A549 (cell line): ENCODE data around the gene ACAP1. TPM values are rescaled to one million over a fixed set of nuclear protein-coding genes. Genes with fewer than 3 reads are reported as not detected.

Source experiments
- ATAC-seq, 2 experiments: fragments of 200-7000 bp in 1 of 2; fragments of >200 bp in 1 of 2; cut with Nextera tagmentation in 1 of 2; cut with Tn5 transposase in 1 of 2; 3 replicates each; pipeline versions ENCODE4 v1.8.0 to v1.9.1; 2018 to 2020; ENCODE audit warnings: mild to moderate bottlenecking in 1 of 2, moderate library complexity in 1 of 2
- CTCF ChIA-PET: fragments of 300-600 bp; sonication (Branson Sonifier 250); formaldehyde crosslinking; extraction: SDS; loops from one replicate; lab custom pipeline; 2021; ENCODE audit warnings: antibody characterized with exemption, inconsistent platforms; lab: Yijun Ruan, JAX
- POLR2A ChIA-PET: fragments of 350-600 bp; formaldehyde crosslinking; extraction: SDS; loops from one replicate; lab custom pipeline; 2021; ENCODE audit warnings: antibody characterized with exemption, inconsistent platforms; lab: Yijun Ruan, JAX
- DNase-seq, 2 experiments: peaks; one replicate each; pipeline versions ENCODE4 v3.0.0 to v3.0.0-alpha.2; 2011 to 2016; ENCODE audit warnings: low read depth in 1 of 2, low spot score in 1 of 2
- FAIRE-seq: peaks from 2 replicates; lab custom pipeline; 2011; peaks lifted over from hg19 to GRCh38; lab: Jason Lieb, UNC
- H3K27ac ChIP-seq, 2 experiments: fragments of >200 bp; sonication (Bioruptor Twin); formaldehyde crosslinking; 3 replicates each; pipeline ENCODE4 v1.5.1; 2016 to 2017
- H3K4me1 ChIP-seq: fragments of >200 bp; sonication (Bioruptor Twin); formaldehyde crosslinking; 3 replicates; pipeline ENCODE4 v1.6.1; 2016
- H3K4me2 ChIP-seq: fragments of >200 bp; sonication (Bioruptor Twin); formaldehyde crosslinking; 3 replicates; pipeline ENCODE4 v1.6.1; 2016
- H3K4me3 ChIP-seq: fragments of >200 bp; sonication (Bioruptor Twin); formaldehyde crosslinking; 3 replicates; pipeline ENCODE4 v1.5.1; 2016
- H3K9me3 ChIP-seq: fragments of >200 bp; sonication (Bioruptor Twin); formaldehyde crosslinking; 3 replicates; pipeline ENCODE4 v1.6.1; 2016
- BCL3 ChIP-seq: fragments of >200 bp; sonication (Bioruptor Twin); formaldehyde crosslinking; IDR thresholded peaks from 3 replicates; pipeline ENCODE4 v1.6.1; 2016
- CTCF ChIP-seq: fragments of >200 bp; sonication (Bioruptor Twin); formaldehyde crosslinking; IDR thresholded peaks from 3 replicates; pipeline ENCODE4 v1.5.1; 2016
- E2F6 ChIP-seq: IDR thresholded peaks from 2 replicates; pipeline ENCODE4 v1.6.1; 2012; ENCODE audit warnings: low read depth, borderline replicate concordance
- EP300 ChIP-seq, 2 experiments: fragments of >200 bp; sonication (Bioruptor Twin); formaldehyde crosslinking; IDR thresholded peaks; 2 replicates in 1 of 2; 3 replicates in 1 of 2; pipeline ENCODE4 v1.6.1; 2016 to 2017
- FOXS1 ChIP-seq: fragments of 250-450 bp; sonication (Bioruptor Pico); IDR thresholded peaks from 2 replicates; pipeline ENCODE4 v1.5.0; 2020; ENCODE audit warnings: mild to moderate bottlenecking, moderate library complexity
- GATA3 ChIP-seq: IDR thresholded peaks from 2 replicates; pipeline ENCODE4 v1.6.1; 2012; ENCODE audit warnings: borderline replicate concordance
- HOXB13 ChIP-seq: fragments of 250-450 bp; sonication (Bioruptor Pico); IDR thresholded peaks from 2 replicates; pipeline ENCODE4 v1.5.0; 2020; ENCODE audit warnings: low read depth, mild to moderate bottlenecking, moderate library complexity
- JUN ChIP-seq, 2 experiments: fragments of >200 bp; sonication (Bioruptor Twin); formaldehyde crosslinking; IDR thresholded peaks; 2 replicates in 1 of 2; 3 replicates in 1 of 2; pipeline ENCODE4 v1.6.1; 2016 to 2017
- JUNB ChIP-seq: fragments of >200 bp; sonication (Bioruptor Twin); formaldehyde crosslinking; IDR thresholded peaks from 2 replicates; pipeline ENCODE4 v1.6.1; 2016
- KDM1A ChIP-seq: fragments of 200-600 bp; sonication (generic); IDR thresholded peaks from 2 replicates; pipeline ENCODE4 v1.6.1; 2016; ENCODE audit warnings: low read depth, mild to moderate bottlenecking
- MAX ChIP-seq: IDR thresholded peaks from 2 replicates; pipeline ENCODE4 v1.6.1; 2012
- MAZ ChIP-seq: fragments of 150-350 bp; IDR thresholded peaks from 2 replicates; pipeline ENCODE4 v1.6.1; 2014; ENCODE audit warnings: antibody characterized with exemption, low read depth, low read length, borderline replicate concordance
- NPAS2 ChIP-seq: fragments of 250-450 bp; sonication (Bioruptor Pico); IDR thresholded peaks from 2 replicates; pipeline ENCODE4 v1.8.0; 2022; ENCODE audit warnings: mild to moderate bottlenecking, moderate library complexity, borderline replicate concordance
- PHF8 ChIP-seq: fragments of 200-600 bp; sonication (generic); IDR thresholded peaks from 2 replicates; pipeline ENCODE4 v1.6.1; 2016; ENCODE audit warnings: low read depth, mild to moderate bottlenecking, antibody characterized with exemption, moderate library complexity, borderline replicate concordance
- POLR2A ChIP-seq: IDR thresholded peaks from 2 replicates; pipeline ENCODE4 v1.6.1; 2012; ENCODE audit warnings: mild to moderate bottlenecking, low read length
- POLR2AphosphoS2 ChIP-seq: conservative IDR thresholded peaks from 2 replicates; pipeline ENCODE4 v1.6.1; 2012; ENCODE audit warnings: low read length, improper control_type of control experiment, inconsistent platforms
- RARB ChIP-seq: fragments of 250-450 bp; sonication (Bioruptor Pico); IDR thresholded peaks from 2 replicates; pipeline ENCODE4 v1.8.0; 2021; ENCODE audit warnings: mild to moderate bottlenecking, moderate library complexity
- RNF2 ChIP-seq: fragments of 200-600 bp; sonication (generic); IDR thresholded peaks from 2 replicates; pipeline ENCODE4 v1.6.1; 2016; ENCODE audit warnings: low read depth, mild to moderate bottlenecking, antibody characterized with exemption, moderate library complexity, borderline replicate concordance
- TFCP2L1 ChIP-seq: fragments of 250-450 bp; sonication (Bioruptor Pico); IDR thresholded peaks from 2 replicates; pipeline ENCODE4 v1.5.0; 2021; ENCODE audit warnings: mild to moderate bottlenecking
- TP53 ChIP-seq: fragments of 250-450 bp; sonication (Bioruptor Pico); IDR thresholded peaks from 2 replicates; pipeline ENCODE4 v1.5.0; 2021; ENCODE audit warnings: mild to moderate bottlenecking, moderate library complexity
- USF2 ChIP-seq: fragments of 450-650 bp; IDR thresholded peaks from 2 replicates; pipeline ENCODE4 v1.6.1; 2014; ENCODE audit warnings: antibody characterized with exemption
- WGBS: methylation state at CpG from one replicate; pipeline ENCODE4 v1.1.6; 2017; ENCODE audit errors: missing lambda C conversion rate; 5-methylcytosine and 5-hydroxymethylcytosine counted together
- polyA plus RNA-seq, 4 experiments: library from polyadenylated mRNA; depleted of rRNA in 3 of 4; stranded (reverse); fragments of >200 nt; fragmentation: RNase III in 1 of 4; extraction: RNeasy Plus Mini Kit Qiagen cat#74134 plus additional on column Dnase treatment in 1 of 4; gene quantifications; 2 replicates in 3 of 4; 3 replicates in 1 of 4; pipeline ENCODE4 v1.2.3, GENCODE V29; 2011 to 2017
- TF ChIP-seq, protein P1 (sequence below): fragments of 200-600 bp; sonication (generic); IDR thresholded peaks from 2 replicates; pipeline ENCODE4 v1.6.1; 2016; ENCODE audit warnings: antibody characterized with exemption, mild to moderate bottlenecking, moderate library complexity
- TF ChIP-seq, protein P2 (sequence below): fragments of >200 bp; sonication (Bioruptor Twin); formaldehyde crosslinking; IDR thresholded peaks from 2 replicates; pipeline ENCODE4 v1.6.1; 2016

ACAP1 gene
- polyA plus RNA-seq, 2 of the 4 experiments (the other 2 are of a cell fraction), result 0.41 to 1.3 TPM

DNA sequence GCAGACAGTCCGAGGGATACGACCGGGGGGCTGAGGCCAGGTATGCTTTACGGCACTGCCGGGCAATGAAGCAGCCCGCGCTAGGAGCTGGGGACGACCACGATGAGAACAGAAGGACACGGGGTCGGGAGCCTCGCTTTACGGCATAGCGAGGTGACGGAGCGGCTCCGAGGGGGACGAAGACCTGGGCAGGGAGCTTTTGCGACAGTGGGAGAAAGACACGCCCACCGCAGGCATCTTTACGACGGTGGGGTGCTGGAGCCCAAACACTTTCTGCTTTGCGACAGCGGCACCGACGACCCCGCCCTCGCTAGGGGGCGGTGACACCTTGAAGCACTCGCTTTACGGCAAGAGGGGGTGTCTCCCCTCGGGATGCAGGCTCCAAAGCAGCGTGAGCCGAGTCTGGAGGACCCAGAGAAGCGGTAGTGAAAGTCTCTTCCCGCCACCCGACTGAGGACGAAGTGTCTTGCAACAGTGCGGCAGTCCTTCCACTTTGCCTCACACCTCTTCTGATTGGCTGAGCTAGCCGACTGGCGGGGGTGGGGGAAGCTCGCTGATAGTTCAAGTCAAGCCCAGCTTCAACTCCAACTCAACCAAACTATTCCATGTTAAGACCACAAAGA is 6.8 kb upstream of the ACAP1 start:
- CTCF ChIA-PET, result interaction anchor here (1.0 to 23.9 kb wide), 11 partner anchors 9 to 284 kb away, joined by 3 to 433 read pairs (median 7); partner anchors contain the start of genes ACAP1, KCTD11, SENP3 and SLC2A4
- TF ChIP-seq GATA3 (peak; percentile 76; the same call in 1 of the 2 replicates), POLR2A (peak; percentile 87), POLR2AphosphoS2 (no peak), TP53 (CRISPR knock-in tag) (no peak), TFCP2L1 (no peak), RNF2 (no peak), PHF8 (0 out of 2 replicates have a peak, but pooled peaks have one; percentile 30), RARB (CRISPR knock-in tag) (no peak), MAX (peak; percentile 87), BCL3 (0 out of 3 replicates have a peak, but pooled peaks have one; percentile 14), CTCF (no peak), MAZ (peak; percentile 7; the same call in 1 of the 2 replicates), KDM1A (no peak), E2F6 (peak; percentile 78; the same call in 1 of the 2 replicates), EP300 (IDR thresholded peaks at IDR 0.05) (no peak), JUN (IDR thresholded peaks at IDR 0.05) (peak; percentile 62 to 66; a peak in 4 of 5 replicates), FOXS1 (CRISPR knock-in tag) (no peak), HOXB13 (CRISPR knock-in tag) (no peak), USF2 (peak; percentile 29; the same call in 1 of the 2 replicates), NPAS2 (CRISPR knock-in tag) (no peak), JUNB (no peak)
- TF ChIP-seq, protein P1, sequence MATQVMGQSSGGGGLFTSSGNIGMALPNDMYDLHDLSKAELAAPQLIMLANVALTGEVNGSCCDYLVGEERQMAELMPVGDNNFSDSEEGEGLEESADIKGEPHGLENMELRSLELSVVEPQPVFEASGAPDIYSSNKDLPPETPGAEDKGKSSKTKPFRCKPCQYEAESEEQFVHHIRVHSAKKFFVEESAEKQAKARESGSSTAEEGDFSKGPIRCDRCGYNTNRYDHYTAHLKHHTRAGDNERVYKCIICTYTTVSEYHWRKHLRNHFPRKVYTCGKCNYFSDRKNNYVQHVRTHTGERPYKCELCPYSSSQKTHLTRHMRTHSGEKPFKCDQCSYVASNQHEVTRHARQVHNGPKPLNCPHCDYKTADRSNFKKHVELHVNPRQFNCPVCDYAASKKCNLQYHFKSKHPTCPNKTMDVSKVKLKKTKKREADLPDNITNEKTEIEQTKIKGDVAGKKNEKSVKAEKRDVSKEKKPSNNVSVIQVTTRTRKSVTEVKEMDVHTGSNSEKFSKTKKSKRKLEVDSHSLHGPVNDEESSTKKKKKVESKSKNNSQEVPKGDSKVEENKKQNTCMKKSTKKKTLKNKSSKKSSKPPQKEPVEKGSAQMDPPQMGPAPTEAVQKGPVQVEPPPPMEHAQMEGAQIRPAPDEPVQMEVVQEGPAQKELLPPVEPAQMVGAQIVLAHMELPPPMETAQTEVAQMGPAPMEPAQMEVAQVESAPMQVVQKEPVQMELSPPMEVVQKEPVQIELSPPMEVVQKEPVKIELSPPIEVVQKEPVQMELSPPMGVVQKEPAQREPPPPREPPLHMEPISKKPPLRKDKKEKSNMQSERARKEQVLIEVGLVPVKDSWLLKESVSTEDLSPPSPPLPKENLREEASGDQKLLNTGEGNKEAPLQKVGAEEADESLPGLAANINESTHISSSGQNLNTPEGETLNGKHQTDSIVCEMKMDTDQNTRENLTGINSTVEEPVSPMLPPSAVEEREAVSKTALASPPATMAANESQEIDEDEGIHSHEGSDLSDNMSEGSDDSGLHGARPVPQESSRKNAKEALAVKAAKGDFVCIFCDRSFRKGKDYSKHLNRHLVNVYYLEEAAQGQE, result no peak
- TF ChIP-seq, protein P2, sequence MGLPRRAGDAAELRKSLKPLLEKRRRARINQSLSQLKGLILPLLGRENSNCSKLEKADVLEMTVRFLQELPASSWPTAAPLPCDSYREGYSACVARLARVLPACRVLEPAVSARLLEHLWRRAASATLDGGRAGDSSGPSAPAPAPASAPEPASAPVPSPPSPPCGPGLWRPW, result no peak
- Histone ChIP-seq H3K9me3 (no peaks in the 10 kb centered on the region), H3K4me1 (peaks cover 15% of the 10 kb centered on the region; the same call in 2 of the 3 replicates), H3K4me3 (peak overlapping the region; percentile 81), H3K27ac (peak overlapping the region; percentile 89 to 98), H3K4me2 (peak overlapping the region; percentile 56)
- FAIRE-seq (peak; percentile 89), DNase-seq (peak; percentile 99 to 100), ATAC-seq (peak; percentile 62 to 82)
- under 1% methylated on average over 38 of the region's 43 CpGs for WGBS
- POLR2A ChIA-PET, result interaction anchor here (0.9 to 1.6 kb wide), 12 partner anchors 9 to 231 kb away, joined by 3 to 22 read pairs (median 5); partner anchors contain the start of genes GPS2, PLSCR3 and TMEM256
